WTC11 (cell line): ENCODE data around the gene LRRC63. TPM values are rescaled to one million over a fixed set of nuclear protein-coding genes. Genes with fewer than 3 reads are reported as not detected.

Experiments
- ATAC-seq: fragments of 200-7000 bp; cut with Tn5 transposase; 2 replicates; pipeline ENCODE4 v1.10.0; 2021; ENCODE audit warnings: mild to moderate bottlenecking, moderate library complexity
- CTCF ChIA-PET: fragments of 300-600 bp; sonication (Branson Sonifier 250); formaldehyde crosslinking; loops from one replicate; lab custom pipeline; 2021; ENCODE audit warnings: antibody characterized with exemption; lab: Charles Lee
- POLR2A ChIA-PET: fragments of 350-600 bp; sonication (Branson Sonifier 250); formaldehyde crosslinking; loops from one replicate; lab custom pipeline; 2021; ENCODE audit warnings: antibody characterized with exemption; lab: Charles Lee
- DNase-seq: peaks from one replicate; pipeline ENCODE4 v3.0.0; 2021; ENCODE audit warnings: low spot score
- H3K27ac Mint-ChIP-seq: 2 replicates; pipeline ENCODE4 v1.8.0; 2021; ENCODE audit warnings: mixed read lengths
- H3K27me3 Mint-ChIP-seq: 2 replicates; pipeline ENCODE4 v1.8.0; 2021; ENCODE audit warnings: low read depth, mild to moderate bottlenecking, moderate library complexity, mixed read lengths
- H3K36me3 Mint-ChIP-seq: 2 replicates; pipeline ENCODE4 v1.8.0; 2021; ENCODE audit warnings: mixed read lengths
- H3K4me1 Mint-ChIP-seq: 2 replicates; pipeline ENCODE4 v1.8.0; 2022; ENCODE audit warnings: mixed read lengths
- H3K4me3 Mint-ChIP-seq: 2 replicates; pipeline ENCODE4 v1.8.0; 2021; ENCODE audit warnings: mild to moderate bottlenecking, moderate library complexity, mixed read lengths
- H3K9me3 Mint-ChIP-seq: 2 replicates; pipeline ENCODE4 v1.8.0; 2021; ENCODE audit warnings: mixed read lengths
- ERG ChIP-seq: fragments of 250-450 bp; sonication (Bioruptor Pico); IDR thresholded peaks from 2 replicates; pipeline ENCODE4 v1.8.0; 2021; ENCODE audit warnings: mild to moderate bottlenecking
- ESRRA ChIP-seq: sonication (generic); formaldehyde crosslinking; IDR thresholded peaks from 2 replicates; pipeline ENCODE4 v1.8.1; 2022; ENCODE audit warnings: mild to moderate bottlenecking, missing genetic modification reagents, borderline replicate concordance
- FOXJ3 ChIP-seq: sonication (generic); formaldehyde crosslinking; IDR thresholded peaks from 2 replicates; pipeline ENCODE4 v1.9.0; 2021; ENCODE audit warnings: missing genetic modification reagents, mild to moderate bottlenecking, borderline replicate concordance
- FOXP1 ChIP-seq: sonication (generic); formaldehyde crosslinking; IDR thresholded peaks from 2 replicates; pipeline ENCODE4 v1.8.0; 2022; ENCODE audit warnings: missing genetic modification reagents, mild to moderate bottlenecking, moderate library complexity, borderline replicate concordance
- GTF2I ChIP-seq: fragments of 250-450 bp; sonication (Bioruptor Pico); conservative IDR thresholded peaks from 2 replicates; pipeline ENCODE4 v1.4.0; 2021; ENCODE audit warnings: mild to moderate bottlenecking
- HMGA2 ChIP-seq: fragments of 250-450 bp; sonication (Bioruptor Pico); IDR thresholded peaks from 2 replicates; pipeline ENCODE4 v1.4.0; 2021; ENCODE audit warnings: mild to moderate bottlenecking, moderate library complexity
- IRF2 ChIP-seq: sonication (generic); formaldehyde crosslinking; IDR thresholded peaks from 2 replicates; pipeline ENCODE4 v1.8.0; 2022; ENCODE audit warnings: low read depth, missing genetic modification reagents, borderline replicate concordance
- NFE2L1 ChIP-seq: sonication (generic); formaldehyde crosslinking; IDR thresholded peaks from 2 replicates; pipeline ENCODE4 v1.8.1; 2023; ENCODE audit warnings: missing genetic modification reagents
- PRRX2 ChIP-seq: fragments of 250-450 bp; sonication (Bioruptor Pico); IDR thresholded peaks from 2 replicates; pipeline ENCODE4 v1.8.0; 2021; ENCODE audit warnings: mild to moderate bottlenecking
- RELA ChIP-seq: sonication (generic); formaldehyde crosslinking; IDR thresholded peaks from 2 replicates; pipeline ENCODE4 v1.8.1; 2022; ENCODE audit warnings: missing genetic modification reagents, mild to moderate bottlenecking, borderline replicate concordance
- TEAD1 ChIP-seq: sonication (generic); formaldehyde crosslinking; IDR thresholded peaks from 2 replicates; pipeline ENCODE4 v1.8.0; 2022; ENCODE audit warnings: mild to moderate bottlenecking, missing genetic modification reagents
- ZBTB21 ChIP-seq: sonication (generic); formaldehyde crosslinking; IDR thresholded peaks from 2 replicates; pipeline ENCODE4 v1.8.1; 2023; ENCODE audit warnings: mild to moderate bottlenecking, missing genetic modification reagents, borderline replicate concordance
- ZNF138 ChIP-seq: sonication (generic); formaldehyde crosslinking; conservative IDR thresholded peaks from 2 replicates; pipeline ENCODE4 v1.8.1; 2022; ENCODE audit warnings: mild to moderate bottlenecking, moderate library complexity, missing genetic modification reagents
- ZNF219 ChIP-seq: sonication (generic); formaldehyde crosslinking; IDR thresholded peaks from 2 replicates; pipeline ENCODE4 v1.8.0; 2023; ENCODE audit warnings: missing genetic modification reagents, mild to moderate bottlenecking, borderline replicate concordance
- ZNF396 ChIP-seq: fragments of 250-450 bp; sonication (Bioruptor Pico); IDR thresholded peaks from 2 replicates; pipeline ENCODE4 v1.8.0; 2021; ENCODE audit warnings: mild to moderate bottlenecking, moderate library complexity, borderline replicate concordance
- ZNF416 ChIP-seq: fragments of 250-450 bp; sonication (Bioruptor Pico); IDR thresholded peaks from 2 replicates; pipeline ENCODE4 v1.9.0; 2021; ENCODE audit warnings: mild to moderate bottlenecking, inconsistent platforms
- ZNF425 ChIP-seq: fragments of 250-450 bp; sonication (Bioruptor Pico); conservative IDR thresholded peaks from 2 replicates; pipeline ENCODE4 v1.9.0; 2021; ENCODE audit warnings: mild to moderate bottlenecking
- ZNF532 ChIP-seq: fragments of 250-450 bp; sonication (Bioruptor Pico); IDR thresholded peaks from 2 replicates; pipeline ENCODE4 v1.9.0; 2021; ENCODE audit warnings: mild to moderate bottlenecking, borderline replicate concordance
- total RNA-seq: library from RNA; stranded (reverse); gene quantifications from 3 replicates; pipeline ENCODE4 v1.2.3, GENCODE V29; 2021

Gene LRRC63
- total RNA-seq, 1 experiment from 2014 or later: not detected

DNA sequence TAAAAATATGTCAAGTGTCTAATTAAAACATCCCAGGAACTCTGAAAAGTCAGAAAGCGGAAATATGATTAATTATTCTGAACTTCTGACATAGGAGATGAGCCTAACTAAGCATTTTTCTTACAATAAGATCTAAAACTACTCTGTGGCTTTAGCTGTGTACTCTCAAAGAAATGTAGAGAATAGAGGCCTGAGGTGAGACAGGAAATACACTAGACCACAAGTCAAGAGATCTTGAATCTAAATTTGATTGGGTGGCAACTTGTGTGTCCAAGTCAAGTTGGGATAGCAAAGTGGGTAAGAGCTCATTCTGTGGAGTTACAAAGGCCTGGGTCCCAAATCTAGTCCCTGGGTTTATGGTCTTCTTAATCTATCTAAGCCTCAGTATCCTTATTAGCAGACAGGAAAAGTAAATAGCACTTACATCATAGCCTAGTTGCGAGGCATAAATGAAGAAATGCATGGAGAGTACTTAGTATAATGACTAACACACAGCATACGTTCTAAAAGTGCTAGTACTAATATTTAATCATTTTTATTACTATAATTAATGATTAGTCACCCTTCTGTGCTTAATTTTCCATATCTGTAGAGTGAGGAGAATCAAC is 9.4 kb upstream of the LRRC63 start:
- no peaks in the 10 kb centered on the region; the same call in 1 of the 2 replicates for H3K27me3 Mint-ChIP-seq
- no peak for TF ChIP-seq ZBTB21 (CRISPR knock-in tag)
- TF ChIP-seq FOXJ3: no peak
- TF ChIP-seq PRRX2 (CRISPR knock-in tag): no peak
- POLR2A ChIA-PET: no interaction called here
- H3K36me3 Mint-ChIP-seq: no peaks in the 10 kb centered on the region
- CTCF ChIA-PET: no interaction called here
- no peak overlapping the region for H3K27ac Mint-ChIP-seq
- no peaks in the 10 kb centered on the region for H3K9me3 Mint-ChIP-seq
- no peaks in the 10 kb centered on the region for H3K4me1 Mint-ChIP-seq
- DNase-seq: no peak
- no peak overlapping the region for H3K4me3 Mint-ChIP-seq
- no peak for ATAC-seq

GRCh38 chr13:46202966-46203365 is 8.8 kb upstream of the LRRC63 start:
- no peak overlapping the region for H3K4me3 Mint-ChIP-seq
- POLR2A ChIA-PET: no interaction called here
- DNase-seq: no peak

GRCh38 chr13:46206143-46206542 is 5.6 kb upstream of the LRRC63 start:
- CTCF ChIA-PET: no interaction called here
- Mint-ChIP-seq H3K27me3 (peaks cover 7% of the 10 kb centered on the region), H3K4me3 (no peak overlapping the region), H3K27ac (no peak overlapping the region), H3K36me3 (no peaks in the 10 kb centered on the region), H3K9me3 (no peaks in the 10 kb centered on the region), H3K4me1 (peaks cover 11% of the 10 kb centered on the region)
- DNase-seq (no peak), ATAC-seq (no peak)
- POLR2A ChIA-PET: no interaction called here
- TF ChIP-seq TEAD1 (CRISPR knock-in tag): no peak
- no peak for TF ChIP-seq ZNF425 (CRISPR knock-in tag)
- no peak for TF ChIP-seq IRF2 (CRISPR knock-in tag)
- no peak for TF ChIP-seq GTF2I (CRISPR knock-in tag)
- TF ChIP-seq ZNF396 (CRISPR knock-in tag): no peak
- no peak for TF ChIP-seq ZNF138
- no peak for TF ChIP-seq FOXP1
- TF ChIP-seq HMGA2: no peak

More at GRCh38 chr13:46202966-46203365, 8.8 kb upstream of the LRRC63 start:
- peaks cover 4% of the 10 kb centered on the region for H3K4me1 Mint-ChIP-seq
- H3K9me3 Mint-ChIP-seq: no peaks in the 10 kb centered on the region
- no peak for ATAC-seq
- no peak overlapping the region for H3K27ac Mint-ChIP-seq
- H3K36me3 Mint-ChIP-seq: no peaks in the 10 kb centered on the region
- CTCF ChIA-PET: interaction anchor here (0.6 kb wide), 1 partner anchor 113 kb away, joined by 3 read pairs; no protein-coding TSS in a partner anchor
- TF ChIP-seq ZNF532 (CRISPR knock-in tag) (no peak), ZNF416 (CRISPR knock-in tag) (no peak), NFE2L1 (CRISPR knock-in tag) (no peak), RELA (CRISPR knock-in tag) (no peak), ESRRA (no peak), ERG (no peak), FOXJ3 (no peak), ZNF219 (CRISPR knock-in tag) (no peak), HMGA2 (no peak)
- TF ChIP-seq, all 79 proteins: peak for 0
- no peaks in the 10 kb centered on the region; the same call in 1 of the 2 replicates for H3K27me3 Mint-ChIP-seq
